Rectal smooth muscle tissue (tissue), 1 donor: ENCODE measurements around the gene BNIP5.

Experiments used
- H3K27ac ChIP-seq: one replicate; pipeline ENCODE4 v1.7.0; 2013; ENCODE audit warnings: low read depth, low read length, inconsistent platforms
- H3K27me3 ChIP-seq: one replicate; pipeline ENCODE4 v1.7.0; 2013; ENCODE audit warnings: low read length; ENCODE audit not compliant: control insufficient read depth, insufficient read depth
- H3K36me3 ChIP-seq: one replicate; pipeline ENCODE4 v1.7.0; 2013; ENCODE audit warnings: low read length; ENCODE audit not compliant: control insufficient read depth, insufficient read depth
- H3K4me1 ChIP-seq: one replicate; pipeline ENCODE4 v1.7.0; 2013; ENCODE audit warnings: low read length; ENCODE audit not compliant: control insufficient read depth, insufficient read depth
- H3K4me3 ChIP-seq: one replicate; pipeline ENCODE4 v1.7.0; 2013; ENCODE audit warnings: low read length
- H3K9ac ChIP-seq: one replicate; pipeline ENCODE4 v1.7.0; 2013; ENCODE audit warnings: low read length

The BNIP5 gene

GRCh38 chr6:36324715-36325114, 12.0 kb downstream of the BNIP5 start:
- Histone ChIP-seq H3K9ac (no peak overlapping the region), H3K4me1 (no peaks in the 10 kb centered on the region), H3K4me3 (no peak overlapping the region), H3K27ac (no peak overlapping the region), H3K27me3 (no peaks in the 10 kb centered on the region), H3K36me3 (no peaks in the 10 kb centered on the region)

GRCh38 chr6:36324191-36324590, 12.5 kb downstream of the BNIP5 start:
- no peak overlapping the region for H3K9ac ChIP-seq
- H3K27ac ChIP-seq, result no peak overlapping the region
- H3K36me3 ChIP-seq, result no peaks in the 10 kb centered on the region

GRCh38 chr6:36323062-36323461, 13.6 kb downstream of the BNIP5 start:
- H3K4me3 ChIP-seq, result no peak overlapping the region
- H3K36me3 ChIP-seq, result no peaks in the 10 kb centered on the region
- no peak overlapping the region for H3K27ac ChIP-seq
- H3K4me1 ChIP-seq, result no peaks in the 10 kb centered on the region
- H3K9ac ChIP-seq, result no peak overlapping the region
- no peaks in the 10 kb centered on the region for H3K27me3 ChIP-seq

More at GRCh38 chr6:36324191-36324590, 12.5 kb downstream of the BNIP5 start:
- H3K27me3 ChIP-seq, result no peaks in the 10 kb centered on the region
- no peaks in the 10 kb centered on the region for H3K4me1 ChIP-seq
- no peak overlapping the region for H3K4me3 ChIP-seq

- Histone ChIP-seq H3K9ac (no peak overlapping the region), H3K4me3 (no peak overlapping the region), H3K27me3 (no peaks in the 10 kb centered on the region), H3K4me1 (no peaks in the 10 kb centered on the region), H3K36me3 (no peaks in the 10 kb centered on the region), H3K27ac (no peak overlapping the region)
Observed at GRCh38 chr6:36322591-36322990, 14.1 kb downstream of the BNIP5 start.

GRCh38 chr6:36320475-36320874, 16.2 kb downstream of the BNIP5 start:
- no peaks in the 10 kb centered on the region for H3K4me1 ChIP-seq
- H3K4me3 ChIP-seq, result no peak overlapping the region
- no peak overlapping the region for H3K9ac ChIP-seq
- H3K27me3 ChIP-seq, result no peaks in the 10 kb centered on the region
- H3K27ac ChIP-seq, result no peak overlapping the region
- no peaks in the 10 kb centered on the region for H3K36me3 ChIP-seq

GRCh38 chr6:36319821-36320220, 16.9 kb downstream of the BNIP5 start:
- H3K27me3 ChIP-seq, result no peaks in the 10 kb centered on the region
- no peaks in the 10 kb centered on the region for H3K36me3 ChIP-seq
- no peak overlapping the region for H3K9ac ChIP-seq
- no peak overlapping the region for H3K4me3 ChIP-seq
- no peak overlapping the region for H3K27ac ChIP-seq
- no peaks in the 10 kb centered on the region for H3K4me1 ChIP-seq

- Histone ChIP-seq H3K4me3 (no peak overlapping the region), H3K27ac (no peak overlapping the region), H3K36me3 (no peaks in the 10 kb centered on the region), H3K27me3 (no peaks in the 10 kb centered on the region), H3K4me1 (no peaks in the 10 kb centered on the region), H3K9ac (no peak overlapping the region)
Observed at GRCh38 chr6:36319436-36319762, 17.3 kb downstream of the BNIP5 start.

GRCh38 chr6:36318690-36319435, 17.8 kb downstream of the BNIP5 start:
- no peak overlapping the region for H3K9ac ChIP-seq
- no peak overlapping the region for H3K27ac ChIP-seq
- no peaks in the 10 kb centered on the region for H3K4me1 ChIP-seq

GRCh38 chr6:36317623-36318022, 19.1 kb downstream of the BNIP5 start:
- H3K4me1 ChIP-seq, result no peaks in the 10 kb centered on the region
- H3K27me3 ChIP-seq, result no peaks in the 10 kb centered on the region
- no peaks in the 10 kb centered on the region for H3K36me3 ChIP-seq
- H3K9ac ChIP-seq, result no peak overlapping the region
- no peak overlapping the region for H3K27ac ChIP-seq
- no peak overlapping the region for H3K4me3 ChIP-seq

More at GRCh38 chr6:36318690-36319435, 17.8 kb downstream of the BNIP5 start:
- Histone ChIP-seq H3K4me3 (no peak overlapping the region), H3K27me3 (no peaks in the 10 kb centered on the region), H3K36me3 (no peaks in the 10 kb centered on the region)

GRCh38 chr6:36315921-36316320, 20.8 kb downstream of the BNIP5 start:
- Histone ChIP-seq H3K4me1 (no peaks in the 10 kb centered on the region), H3K36me3 (no peaks in the 10 kb centered on the region), H3K27ac (no peak overlapping the region), H3K27me3 (no peaks in the 10 kb centered on the region), H3K4me3 (no peak overlapping the region), H3K9ac (no peak overlapping the region)

GRCh38 chr6:36314221-36315014, 22.3 kb downstream of the BNIP5 start:
- no peak overlapping the region for H3K4me3 ChIP-seq
- no peaks in the 10 kb centered on the region for H3K36me3 ChIP-seq
- H3K27ac ChIP-seq, result no peak overlapping the region
- H3K9ac ChIP-seq, result no peak overlapping the region
- no peaks in the 10 kb centered on the region for H3K27me3 ChIP-seq
- H3K4me1 ChIP-seq, result no peaks in the 10 kb centered on the region

GRCh38 chr6:36313649-36313936, 23.1 kb downstream of the BNIP5 start:
- no peaks in the 10 kb centered on the region for H3K36me3 ChIP-seq
- H3K27me3 ChIP-seq, result no peaks in the 10 kb centered on the region
- no peak overlapping the region for H3K27ac ChIP-seq
- H3K4me3 ChIP-seq, result no peak overlapping the region
- H3K9ac ChIP-seq, result no peak overlapping the region
- no peaks in the 10 kb centered on the region for H3K4me1 ChIP-seq
